ENCODE measurements around the gene MAP3K14.

MAP3K14 gene

DNA sequence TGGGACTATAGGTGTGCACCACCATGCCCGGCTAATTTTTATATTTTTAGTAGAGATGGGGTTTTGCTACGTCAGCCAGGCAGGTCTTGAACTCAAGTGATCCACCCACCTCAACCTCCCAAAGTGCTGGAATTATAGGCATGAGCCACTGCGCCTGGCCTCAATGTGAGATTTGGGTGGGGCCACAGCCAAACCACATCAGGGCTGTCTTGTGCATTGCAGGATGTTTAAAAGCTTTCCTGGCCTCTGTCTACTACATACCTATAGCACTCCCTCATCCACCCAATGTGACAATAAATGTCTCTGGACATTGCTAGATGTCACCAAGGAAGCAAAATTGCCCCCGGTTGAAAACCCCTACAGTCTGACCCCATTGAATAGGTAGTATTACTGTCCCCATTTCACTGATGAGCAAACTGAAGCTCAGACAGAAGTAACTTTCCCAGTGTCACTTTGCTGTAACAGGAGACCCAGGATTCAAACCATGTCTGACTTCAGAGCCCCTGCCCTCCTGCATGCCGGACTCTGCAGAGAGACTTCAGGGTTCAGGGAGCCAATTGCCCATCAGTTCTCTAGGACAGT lies 3.6 kb upstream of the MAP3K14 start:
- H3K4me2 ChIP-seq (ENCODE audit: low read depth, low read length, poor library complexity, severe bottlenecking): no peak overlapping the region
- no peak for TF ChIP-seq CTCF (conservative IDR thresholded peaks at IDR 0.05; ENCODE audit: low read length)
- no peak for TF ChIP-seq EZH2phosphoT487 (IDR thresholded peaks at IDR 0.05; ENCODE audit: borderline replicate concordance)

DNA sequence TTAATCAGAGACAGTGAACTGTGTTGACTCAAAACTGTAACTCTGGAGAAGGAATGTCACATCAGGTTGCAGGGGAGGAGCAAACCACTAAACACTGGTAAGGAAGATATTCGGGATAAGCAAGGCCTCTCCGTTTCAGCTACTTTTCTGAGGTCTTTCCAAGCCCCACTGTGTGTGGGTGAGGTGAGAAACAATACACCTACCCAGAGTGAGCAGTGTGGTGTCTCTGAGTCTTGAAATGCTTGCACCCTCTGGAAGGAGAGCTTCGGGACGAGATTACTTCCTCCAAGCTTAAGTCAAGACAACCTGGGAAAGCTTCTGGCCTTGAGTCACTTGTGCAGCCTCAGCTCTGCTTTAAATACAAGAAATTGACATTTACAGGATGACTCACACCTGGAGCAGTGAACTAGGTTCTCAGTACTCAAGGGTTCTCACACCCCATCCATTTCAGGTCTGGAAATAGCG lies 2.5 kb upstream of the MAP3K14 start:
- Histone ChIP-seq H3K9ac (ENCODE audit: low read depth, low read length, poor library complexity, severe bottlenecking) (no peak overlapping the region), H4K20me1 (ENCODE audit: insufficient read depth, low read length, poor library complexity, severe bottlenecking) (no peaks in the 10 kb centered on the region), H3K9me3 (ENCODE audit: insufficient read depth, low read depth, low read length) (no peaks in the 10 kb centered on the region), H3F3A (ENCODE audit: low read depth) (peaks cover 2% of the 10 kb centered on the region; the same call in 1 of the 2 replicates), H3K4me3 (ENCODE audit: low read length, poor library complexity, severe bottlenecking) (no peak overlapping the region), H3K27me3 (ENCODE audit: insufficient read depth, low read length, poor library complexity, severe bottlenecking) (no peaks in the 10 kb centered on the region), H3K9me2 (replicated peaks; ENCODE audit: low read depth, low read length) (no peaks in the 10 kb centered on the region), H3K79me2 (ENCODE audit: insufficient read depth, low read length) (peaks cover 20% of the 10 kb centered on the region), H2AFZ (ENCODE audit: low read length) (no peak overlapping the region), H3K4me1 (ENCODE audit: insufficient read depth, low read length, poor library complexity, severe bottlenecking) (peaks cover 45% of the 10 kb centered on the region), H3K4me2 (ENCODE audit: low read depth, low read length, poor library complexity, severe bottlenecking) (no peak overlapping the region), H3K36me3 (ENCODE audit: insufficient read depth, low read length) (no peaks in the 10 kb centered on the region)
- TF ChIP-seq CTCF (conservative IDR thresholded peaks at IDR 0.05; ENCODE audit: low read length) (no peak), EZH2phosphoT487 (IDR thresholded peaks at IDR 0.05; ENCODE audit: borderline replicate concordance) (no peak)

More for the DNA sequence above, 3.6 kb upstream of the MAP3K14 start:
- no peaks in the 10 kb centered on the region for H3K36me3 ChIP-seq (ENCODE audit: insufficient read depth, low read length)
- H3K27me3 ChIP-seq (ENCODE audit: insufficient read depth, low read length, poor library complexity, severe bottlenecking): no peaks in the 10 kb centered on the region
- no peaks in the 10 kb centered on the region for H4K20me1 ChIP-seq (ENCODE audit: insufficient read depth, low read length, poor library complexity, severe bottlenecking)
- peaks cover 33% of the 10 kb centered on the region for H3K4me1 ChIP-seq (ENCODE audit: insufficient read depth, low read length, poor library complexity, severe bottlenecking)
- H2AFZ ChIP-seq (ENCODE audit: low read length): no peak overlapping the region
- H3K4me3 ChIP-seq (ENCODE audit: low read length, poor library complexity, severe bottlenecking): no peak overlapping the region
- peaks cover 2% of the 10 kb centered on the region; the same call in 1 of the 2 replicates for H3F3A ChIP-seq (ENCODE audit: low read depth)
- peaks cover 9% of the 10 kb centered on the region for H3K79me2 ChIP-seq (ENCODE audit: insufficient read depth, low read length)
- H3K9me2 ChIP-seq (replicated peaks; ENCODE audit: low read depth, low read length): no peaks in the 10 kb centered on the region
- H3K9me3 ChIP-seq (ENCODE audit: insufficient read depth, low read depth, low read length): no peaks in the 10 kb centered on the region
- no peak overlapping the region for H3K9ac ChIP-seq (ENCODE audit: low read depth, low read length, poor library complexity, severe bottlenecking)

DNA sequence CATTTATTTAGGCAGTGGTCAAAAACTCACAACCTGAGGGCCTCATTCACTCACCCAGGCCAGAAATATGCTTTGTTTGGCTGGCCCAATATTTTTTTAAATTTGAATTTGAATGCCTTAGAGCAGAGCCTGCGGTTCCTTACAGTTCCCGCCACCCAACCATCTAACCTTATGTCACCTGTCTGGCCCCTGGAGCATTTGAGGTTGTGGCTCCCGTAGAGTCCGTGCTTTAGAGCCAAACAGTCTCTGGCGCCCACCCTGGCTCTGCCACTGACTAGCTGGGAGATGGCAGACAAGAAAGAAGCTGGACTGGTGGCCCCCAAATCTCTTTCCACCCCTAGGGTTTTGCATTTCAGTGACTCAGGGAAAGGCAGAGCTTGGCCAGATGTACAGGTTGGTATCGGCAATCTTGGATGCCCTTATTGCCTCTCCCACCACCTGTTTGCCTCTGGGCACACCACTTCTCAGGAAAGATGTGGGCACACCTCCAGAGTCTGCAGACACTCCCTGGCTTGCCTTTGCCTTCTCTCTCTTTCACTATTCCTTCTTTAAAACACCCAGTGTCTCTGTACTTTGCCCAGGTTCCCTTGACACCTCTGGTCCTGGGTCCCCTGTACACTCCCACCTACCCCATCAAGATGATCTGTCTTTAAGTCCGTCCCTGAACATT lies 1.9 kb upstream of the MAP3K14 start:
- H3K79me2 ChIP-seq (ENCODE audit: insufficient read depth, low read length): peaks cover 26% of the 10 kb centered on the region
- peaks cover 51% of the 10 kb centered on the region for H3K4me1 ChIP-seq (ENCODE audit: insufficient read depth, low read length, poor library complexity, severe bottlenecking)
- no peak overlapping the region for H3K9ac ChIP-seq (ENCODE audit: low read depth, low read length, poor library complexity, severe bottlenecking)
- H3F3A ChIP-seq (ENCODE audit: low read depth): peaks cover 2% of the 10 kb centered on the region; the same call in 1 of the 2 replicates
- TF ChIP-seq EZH2phosphoT487 (IDR thresholded peaks at IDR 0.05; ENCODE audit: borderline replicate concordance) (no peak), CTCF (conservative IDR thresholded peaks at IDR 0.05; ENCODE audit: low read length) (no peak)
- no peaks in the 10 kb centered on the region for H3K36me3 ChIP-seq (ENCODE audit: insufficient read depth, low read length)
- no peak overlapping the region for H2AFZ ChIP-seq (ENCODE audit: low read length)
- no peak overlapping the region for H3K4me2 ChIP-seq (ENCODE audit: low read depth, low read length, poor library complexity, severe bottlenecking)
- H3K4me3 ChIP-seq (ENCODE audit: low read length, poor library complexity, severe bottlenecking): no peak overlapping the region
- no peaks in the 10 kb centered on the region for H3K27me3 ChIP-seq (ENCODE audit: insufficient read depth, low read length, poor library complexity, severe bottlenecking)
- H3K9me2 ChIP-seq (replicated peaks; ENCODE audit: low read depth, low read length): no peaks in the 10 kb centered on the region
- H4K20me1 ChIP-seq (ENCODE audit: insufficient read depth, low read length, poor library complexity, severe bottlenecking): no peaks in the 10 kb centered on the region
- H3K9me3 ChIP-seq (ENCODE audit: insufficient read depth, low read depth, low read length): no peaks in the 10 kb centered on the region
